PFSK-1 (cell line): ENCODE data around the gene TYMP.

Experiments used
- POLR2AphosphoS5 ChIP-seq: IDR thresholded peaks from 2 replicates; pipeline ENCODE4 v1.6.1; 2012; ENCODE audit warnings: low read depth, mild to moderate bottlenecking, control low read depth, low read length, moderate library complexity
- REST ChIP-seq, 2 experiments: IDR thresholded peaks; 2 replicates each; pipeline versions ENCODE4 v1.6.1 to v1.8.0; 2011 to 2012; ENCODE audit warnings: low read depth in 2 of 2, low read length in 2 of 2, control low read depth in 1 of 2, inconsistent platforms in 1 of 2, mild to moderate bottlenecking in 1 of 2, moderate library complexity in 1 of 2; ENCODE audit not compliant: insufficient read depth in 1 of 2

DNA sequence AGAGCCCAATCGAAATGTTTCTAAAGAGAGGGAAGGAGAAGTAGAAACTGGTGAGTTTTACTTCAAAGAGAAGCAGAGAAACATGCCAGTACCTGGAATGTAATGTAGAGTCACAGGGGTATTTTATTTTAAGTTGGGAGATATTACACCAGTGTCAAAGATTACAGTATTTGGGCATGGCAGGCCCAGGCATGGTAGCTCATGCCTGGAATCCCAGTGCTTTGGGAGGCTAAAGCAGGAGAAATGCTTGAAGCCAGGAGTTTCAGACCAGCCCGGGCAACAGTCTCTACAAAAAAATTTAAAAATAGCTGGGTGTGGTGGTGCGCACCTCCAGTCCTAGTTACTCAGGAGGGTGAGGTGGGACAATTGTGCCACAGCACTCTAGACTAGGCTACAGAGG, 30.2 kb upstream of the TYMP start:
- TF ChIP-seq POLR2AphosphoS5, result no peak
- no peak for TF ChIP-seq REST (IDR thresholded peaks at IDR 0.05; ENCODE audit: insufficient read depth in 1 of 2, low read depth in 2 of 2, low read length in 2 of 2)
